IMR-90 (cell line): ENCODE measurements around the gene EPHB1. TPM values are rescaled to one million over a fixed set of nuclear protein-coding genes. Genes with fewer than 3 reads are reported as not detected.

ENCODE experiments used
- ATAC-seq: fragments of 200-7000 bp; cut with Tn5 transposase; 2 replicates; pipeline ENCODE4 v1.9.1; 2020; ENCODE audit warnings: low read depth, mild to moderate bottlenecking, moderate library complexity
- BruUV-seq: library from RNA; stranded (reverse); fragments of 400-500 nt; replicated peaks from 2 replicates; lab custom pipeline; 2021; lab: Mats Ljungman, UMichigan
- CTCF ChIA-PET: fragments of 300-600 bp; formaldehyde crosslinking; extraction: SDS; loops from one replicate; lab custom pipeline; 2021; ENCODE audit warnings: antibody characterized with exemption; lab: Yijun Ruan, JAX
- POLR2A ChIA-PET: fragments of 300-600 bp; sonication (Branson Sonifier 250); formaldehyde crosslinking; loops from one replicate; lab custom pipeline; 2022; ENCODE audit warnings: antibody characterized with exemption; ENCODE audit not compliant: unreplicated experiment; lab: Charles Lee
- DNase-seq: peaks from one replicate; pipeline ENCODE4 v3.0.0; 2013
- H2AFZ ChIP-seq: replicated peaks from 2 replicates; pipeline ENCODE3; 2013; ENCODE audit warnings: low read length, mild to moderate bottlenecking; ENCODE audit not compliant: poor library complexity
- H2AK5ac ChIP-seq: 2 replicates; pipeline ENCODE4 v1.6.1; 2013; ENCODE audit warnings: low read depth, low read length, inconsistent platforms
- H2AK9ac ChIP-seq: replicated peaks from 2 replicates; pipeline ENCODE3; 2013; ENCODE audit warnings: mild to moderate bottlenecking, low read depth, low read length, moderate library complexity; ENCODE audit not compliant: poor library complexity
- H2BK120ac ChIP-seq: 2 replicates; pipeline ENCODE4 v1.6.1; 2013; ENCODE audit warnings: low read depth, low read length, inconsistent platforms
- H2BK15ac ChIP-seq: 3 replicates; pipeline ENCODE4 v1.6.1; 2013; ENCODE audit warnings: low read depth, low read length, inconsistent platforms
- H2BK20ac ChIP-seq: 2 replicates; pipeline ENCODE4 v1.6.1; 2013; ENCODE audit warnings: low read depth, mild to moderate bottlenecking, inconsistent platforms, low read length, moderate library complexity
- H2BK5ac ChIP-seq: 2 replicates; pipeline ENCODE4 v1.6.1; 2013; ENCODE audit warnings: mild to moderate bottlenecking, low read depth, low read length, inconsistent platforms; ENCODE audit not compliant: poor library complexity, severe bottlenecking
- H3K14ac ChIP-seq: replicated peaks from 2 replicates; pipeline ENCODE4 v1.6.1; 2013; ENCODE audit warnings: low read depth, low read length, inconsistent platforms
- H3K18ac ChIP-seq: 2 replicates; pipeline ENCODE4 v1.6.1; 2013; ENCODE audit warnings: low read depth, low read length, control low read depth
- H3K23ac ChIP-seq: 2 replicates; pipeline ENCODE4 v1.6.1; 2013; ENCODE audit warnings: low read depth, low read length, inconsistent platforms
- H3K27ac ChIP-seq: 2 replicates; pipeline ENCODE4 v1.5.1; 2013; ENCODE audit warnings: mild to moderate bottlenecking, control low read depth, low read length; ENCODE audit not compliant: insufficient read depth
- H3K27me3 ChIP-seq: 2 replicates; pipeline ENCODE4 v1.6.1; 2013; ENCODE audit warnings: low read length; ENCODE audit not compliant: control insufficient read depth, insufficient read depth
- H3K36me3 ChIP-seq: 2 replicates; pipeline ENCODE4 v1.6.1; 2013; ENCODE audit warnings: low read length, mixed read lengths; ENCODE audit not compliant: control insufficient read depth, insufficient read depth
- H3K4ac ChIP-seq: 2 replicates; pipeline ENCODE4 v1.6.1; 2013; ENCODE audit warnings: low read depth, low read length, inconsistent platforms
- H3K4me1 ChIP-seq: 2 replicates; pipeline ENCODE4 v1.6.1; 2013; ENCODE audit warnings: low read length, mixed read lengths; ENCODE audit not compliant: control insufficient read depth, insufficient read depth
- H3K4me2 ChIP-seq: 2 replicates; pipeline ENCODE4 v1.6.1; 2013; ENCODE audit warnings: low read depth, mild to moderate bottlenecking, control low read depth, low read length, moderate library complexity
- H3K4me3 ChIP-seq: 2 replicates; pipeline ENCODE4 v1.5.1; 2013; ENCODE audit warnings: low read depth, mild to moderate bottlenecking, control low read depth, low read length, moderate library complexity; ENCODE audit not compliant: insufficient read depth
- H3K56ac ChIP-seq: 2 replicates; pipeline ENCODE4 v1.6.1; 2013; ENCODE audit warnings: low read length, inconsistent platforms; ENCODE audit not compliant: insufficient read depth; ENCODE audit errors: extremely low read depth
- H3K79me1 ChIP-seq, 2 experiments: 2 replicates each; pipeline ENCODE4 v1.6.1; 2013; ENCODE audit warnings: low read length in 2 of 2, inconsistent platforms in 1 of 2, low read depth in 1 of 2
- H3K9ac ChIP-seq: 2 replicates; pipeline ENCODE4 v1.6.1; 2013; ENCODE audit warnings: low read depth, low read length, control low read depth
- H3K9me1 ChIP-seq: 2 replicates; pipeline ENCODE4 v1.6.1; 2013; ENCODE audit warnings: low read length, inconsistent platforms; ENCODE audit not compliant: insufficient read depth
- H3K9me3 ChIP-seq: 2 replicates; pipeline ENCODE4 v1.6.1; 2013; ENCODE audit warnings: low read length; ENCODE audit not compliant: control insufficient read depth, insufficient read depth
- H4K20me1 ChIP-seq: 2 replicates; pipeline ENCODE4 v1.6.1; 2013; ENCODE audit warnings: low read length, inconsistent platforms; ENCODE audit not compliant: insufficient read depth
- H4K5ac ChIP-seq: 2 replicates; pipeline ENCODE4 v1.6.1; 2013; ENCODE audit warnings: mild to moderate bottlenecking, low read depth, low read length, control low read depth
- H4K8ac ChIP-seq, 2 experiments: 2 replicates each; pipeline ENCODE4 v1.6.1; 2013; ENCODE audit warnings: low read depth in 2 of 2, low read length in 2 of 2, control low read depth in 1 of 2, inconsistent platforms in 1 of 2
- H4K91ac ChIP-seq: 2 replicates; pipeline ENCODE4 v1.6.1; 2013; ENCODE audit warnings: low read depth, low read length, inconsistent platforms; ENCODE audit not compliant: insufficient read depth
- BHLHE40 ChIP-seq: fragments of 150-350 bp; IDR thresholded peaks from 2 replicates; pipeline ENCODE4 v1.6.1; 2016; ENCODE audit warnings: mild to moderate bottlenecking, low read depth, low read length
- CEBPB ChIP-seq: IDR thresholded peaks from 2 replicates; pipeline ENCODE4 v1.6.1; 2012; ENCODE audit warnings: low read depth, low read length, improper control_type of control experiment
- CHD1 ChIP-seq: IDR thresholded peaks from 2 replicates; pipeline ENCODE4 v1.6.1; 2012; ENCODE audit warnings: low read depth, low read length, improper control_type of control experiment
- ELK1 ChIP-seq: fragments of 150-350 bp; IDR thresholded peaks from 2 replicates; pipeline ENCODE4 v1.6.1; 2016; ENCODE audit warnings: low read depth, mild to moderate bottlenecking, low read length, moderate library complexity, borderline replicate concordance
- FOS ChIP-seq: fragments of 150-350 bp; IDR thresholded peaks from 2 replicates; pipeline ENCODE4 v1.6.1; 2016; ENCODE audit warnings: low read depth, low read length
- MAFK ChIP-seq: IDR thresholded peaks from 2 replicates; pipeline ENCODE4 v1.6.1; 2012; ENCODE audit warnings: low read depth, low read length, improper control_type of control experiment
- MAZ ChIP-seq: IDR thresholded peaks from 2 replicates; pipeline ENCODE4 v1.6.1; 2012; ENCODE audit warnings: low read depth, mild to moderate bottlenecking, low read length, improper control_type of control experiment, moderate library complexity, borderline replicate concordance
- NFE2L2 ChIP-seq: fragments of 150-350 bp; IDR thresholded peaks from 2 replicates; pipeline ENCODE4 v1.6.1; 2016; ENCODE audit warnings: low read depth, mild to moderate bottlenecking, low read length
- RAD21 ChIP-seq: IDR thresholded peaks from 2 replicates; pipeline ENCODE4 v1.6.1; 2012; ENCODE audit warnings: low read length, improper control_type of control experiment
- RFX5 ChIP-seq: IDR thresholded peaks from 2 replicates; pipeline ENCODE4 v1.8.0; 2012; ENCODE audit warnings: low read depth, mild to moderate bottlenecking, low read length, moderate library complexity
- SMC3 ChIP-seq: fragments of 150-350 bp; IDR thresholded peaks from 2 replicates; pipeline ENCODE4 v1.6.1; 2016; ENCODE audit warnings: low read depth, mild to moderate bottlenecking, antibody characterized with exemption, low read length, moderate library complexity
- USF2 ChIP-seq: fragments of 150-350 bp; IDR thresholded peaks from 2 replicates; pipeline ENCODE4 v1.6.1; 2017; ENCODE audit warnings: mild to moderate bottlenecking, antibody characterized with exemption, low read length, low read depth
- WGBS, 2 experiments: methylation state at CpG; one replicate each; pipeline versions ENCODE4 v1.1.5 to v1.1.7; 2013; ENCODE audit warnings: missing lambda C conversion rate in 2 of 2; ENCODE audit not compliant: insufficient read length in 1 of 2; ENCODE audit errors: extremely low coverage in 2 of 2; 5-methylcytosine and 5-hydroxymethylcytosine counted together
- dilution Hi-C: fragments of 300-500 bp; cut with HindIII; formaldehyde crosslinking; loops from one replicate; pipeline ENCODE4 v1.14.3; 2018; ENCODE audit warnings: low sequenced_read_pairs; ENCODE audit not compliant: unreplicated experiment
- in situ Hi-C: fragments of 300-500 bp; cut with MboI; formaldehyde crosslinking; loops from 3 replicates; pipeline ENCODE4 v1.14.3; 2019; ENCODE audit warnings: low sequenced_read_pairs, inconsistent platforms, mixed read lengths
- intact Hi-C: fragments of 100-400 bp; cut with micrococcal nuclease; formaldehyde crosslinking; loops from 2 replicates; pipeline ENCODE4 v1.10.0; 2022
- polyA plus RNA-seq, 3 experiments: library from polyadenylated mRNA; depleted of rRNA; stranded (reverse); fragments of >200 nt; gene quantifications; 2 replicates each; pipeline ENCODE4 v1.2.3, GENCODE V29; 2012; ENCODE audit warnings: low replicate concordance in 1 of 3
- total RNA-seq: library from RNA; depleted of rRNA; stranded (reverse); fragments of >200 nt; gene quantifications from 2 replicates; pipeline ENCODE4 v1.2.3, GENCODE V29; 2012
- TF ChIP-seq, protein P1 (sequence below): conservative IDR thresholded peaks from 2 replicates; pipeline ENCODE4 v1.5.1; 2012; ENCODE audit warnings: mild to moderate bottlenecking, low read depth, low read length, improper control_type of control experiment

Gene EPHB1
- total and polyA plus RNA-seq, 2 of the 4 experiments (the other 2 are of a cell fraction), result 0.17 to 0.36 TPM

DNA sequence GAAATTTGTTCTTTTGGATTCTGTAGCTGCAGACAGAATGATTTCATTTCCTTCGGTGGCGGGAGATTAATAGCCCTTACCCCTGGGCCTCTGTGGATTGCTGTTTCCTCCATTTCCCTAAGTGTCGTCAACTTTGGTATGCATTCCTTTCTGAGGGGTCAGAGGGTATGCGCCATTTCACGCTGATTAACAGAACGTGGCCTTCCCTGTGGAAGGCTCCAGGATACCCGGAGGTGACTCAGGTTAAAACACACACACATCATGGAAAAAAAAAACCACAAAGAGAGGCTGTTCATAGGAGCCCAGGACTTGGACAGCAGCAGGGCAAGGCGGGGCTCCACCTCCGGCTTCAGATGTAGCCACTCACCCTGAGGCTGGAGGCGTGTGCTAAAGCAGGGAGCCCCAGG, 51.9 kb downstream of the EPHB1 start:
- in situ Hi-C loops (no loop called here), intact Hi-C loops (no loop called here), dilution Hi-C loops (no loop called here)
- Histone ChIP-seq H4K20me1 (no peaks in the 10 kb centered on the region), H3K9ac (no peak overlapping the region), H3K9me1 (no peaks in the 10 kb centered on the region), H3K23ac (no peak overlapping the region), H2AK5ac (no peak overlapping the region), H2BK120ac (no peak overlapping the region), H3K27me3 (no peaks in the 10 kb centered on the region), H3K27ac (no peak overlapping the region), H3K4me3 (no peak overlapping the region), H2BK5ac (no peak overlapping the region), H3K4me1 (no peaks in the 10 kb centered on the region), H4K8ac (no peak overlapping the region), H3K9me3 (no peaks in the 10 kb centered on the region), H2AFZ (peak overlapping the region; percentile 27), H2BK20ac (no peak overlapping the region), H2BK15ac (no peak overlapping the region), H3K36me3 (no peaks in the 10 kb centered on the region), H3K56ac (no peak overlapping the region), H3K79me1 (no peaks in the 10 kb centered on the region), H3K14ac (no peak overlapping the region), H3K18ac (no peak overlapping the region), H4K5ac (no peak overlapping the region), H3K4me2 (no peak overlapping the region), H4K91ac (no peak overlapping the region), H3K4ac (no peak overlapping the region), H2AK9ac (no peak overlapping the region)
- ChIA-PET POLR2A (no interaction called here), CTCF (no interaction called here)
- BruUV-seq, result no TSS peak
- DNase-seq (peak; percentile 46), ATAC-seq (no peak; the same call in 1 of the 2 replicates)
- WGBS, 2 experiments, result 69% methylated on average over 2 of the region's 10 CpGs; no CpG with 5 or more reads in 1 of the 2 experiments
- no peak for TF ChIP-seq RFX5
- TF ChIP-seq CEBPB, result no peak
- TF ChIP-seq MAZ, result no peak
- no peak for TF ChIP-seq SMC3
- no peak for TF ChIP-seq BHLHE40
- TF ChIP-seq ELK1, result no peak
- no peak for TF ChIP-seq FOS
- no peak for TF ChIP-seq RAD21
- TF ChIP-seq NFE2L2, result no peak
- TF ChIP-seq CHD1, result no peak
- TF ChIP-seq, protein P1, sequence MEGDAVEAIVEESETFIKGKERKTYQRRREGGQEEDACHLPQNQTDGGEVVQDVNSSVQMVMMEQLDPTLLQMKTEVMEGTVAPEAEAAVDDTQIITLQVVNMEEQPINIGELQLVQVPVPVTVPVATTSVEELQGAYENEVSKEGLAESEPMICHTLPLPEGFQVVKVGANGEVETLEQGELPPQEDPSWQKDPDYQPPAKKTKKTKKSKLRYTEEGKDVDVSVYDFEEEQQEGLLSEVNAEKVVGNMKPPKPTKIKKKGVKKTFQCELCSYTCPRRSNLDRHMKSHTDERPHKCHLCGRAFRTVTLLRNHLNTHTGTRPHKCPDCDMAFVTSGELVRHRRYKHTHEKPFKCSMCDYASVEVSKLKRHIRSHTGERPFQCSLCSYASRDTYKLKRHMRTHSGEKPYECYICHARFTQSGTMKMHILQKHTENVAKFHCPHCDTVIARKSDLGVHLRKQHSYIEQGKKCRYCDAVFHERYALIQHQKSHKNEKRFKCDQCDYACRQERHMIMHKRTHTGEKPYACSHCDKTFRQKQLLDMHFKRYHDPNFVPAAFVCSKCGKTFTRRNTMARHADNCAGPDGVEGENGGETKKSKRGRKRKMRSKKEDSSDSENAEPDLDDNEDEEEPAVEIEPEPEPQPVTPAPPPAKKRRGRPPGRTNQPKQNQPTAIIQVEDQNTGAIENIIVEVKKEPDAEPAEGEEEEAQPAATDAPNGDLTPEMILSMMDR, result no peak
- no peak for TF ChIP-seq USF2
- TF ChIP-seq MAFK, result no peak
